ENCODE data around the gene ZNF444.
A peak's percentile ranks its signal among the peaks of the same experiment; 100 is the strongest.
"Not testable (repeated sequence)": the region's sequence is repeated elsewhere in the genome, so short reads cannot be mapped to it uniquely, and the experiment has no call there.

The ZNF444 gene

DNA sequence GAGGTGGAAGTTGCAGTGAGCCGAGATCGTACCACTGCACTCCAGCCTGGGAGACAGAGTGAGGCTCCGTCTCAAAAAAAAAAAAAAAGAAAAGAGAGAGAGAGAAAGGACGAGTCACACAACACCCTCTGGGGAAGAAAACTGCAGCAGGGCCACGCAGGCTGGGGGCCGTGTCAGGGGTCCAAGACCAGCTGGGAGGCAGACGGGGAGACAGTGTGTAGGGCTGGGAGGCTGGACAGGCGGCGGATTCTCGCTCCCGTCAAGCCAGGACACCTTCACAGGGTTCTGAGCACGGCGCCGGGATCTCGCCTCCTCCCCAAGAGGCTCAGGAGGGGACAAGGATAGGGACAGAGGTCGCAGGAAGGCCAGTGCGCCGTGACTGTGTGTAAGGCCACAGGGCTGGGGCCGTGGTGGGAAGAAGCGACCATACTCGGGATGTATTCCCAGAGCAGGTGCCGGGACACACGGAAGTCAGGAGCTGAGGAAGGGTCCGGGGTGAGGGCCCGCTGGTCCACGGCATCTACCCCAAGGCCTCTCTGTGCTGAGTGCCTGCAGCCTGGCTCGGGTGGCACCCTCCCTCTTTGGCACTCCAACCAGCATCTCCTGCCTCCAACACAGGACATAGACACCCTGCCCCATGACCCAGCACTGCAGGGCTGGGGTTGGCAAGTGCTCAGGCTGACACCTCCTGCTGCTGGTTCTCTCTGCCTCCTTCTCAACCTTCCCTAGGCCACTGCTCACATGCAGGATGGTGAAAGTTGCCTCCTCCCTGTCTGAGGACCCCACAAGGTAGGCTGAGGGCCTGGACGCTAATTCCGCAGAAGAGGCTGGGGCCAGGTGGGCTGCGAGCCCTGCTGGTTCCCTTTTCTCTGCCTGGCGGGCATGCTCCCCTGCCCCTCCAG is 41.2 kb upstream of the ZNF444 start:
- Histone ChIP-seq H3K9me3 (ENCODE audit: insufficient read depth, low read depth, low read length) (no peaks in the 10 kb centered on the region), H3K27me3 (ENCODE audit: insufficient read depth, low read length) (no peaks in the 10 kb centered on the region), H3K4me1 (ENCODE audit: insufficient read depth, low read length) (no peaks in the 10 kb centered on the region), H3K27ac (ENCODE audit: low read depth, low read length) (no peak overlapping the region), H3K4me3 (ENCODE audit: low read length) (no peak overlapping the region), H3K9ac (ENCODE audit: low read depth, low read length) (no peak overlapping the region), H3K36me3 (ENCODE audit: insufficient read depth, low read length) (peaks cover 57% of the 10 kb centered on the region)
- 93% methylated on average over 31 of the region's 31 CpGs for WGBS

DNA sequence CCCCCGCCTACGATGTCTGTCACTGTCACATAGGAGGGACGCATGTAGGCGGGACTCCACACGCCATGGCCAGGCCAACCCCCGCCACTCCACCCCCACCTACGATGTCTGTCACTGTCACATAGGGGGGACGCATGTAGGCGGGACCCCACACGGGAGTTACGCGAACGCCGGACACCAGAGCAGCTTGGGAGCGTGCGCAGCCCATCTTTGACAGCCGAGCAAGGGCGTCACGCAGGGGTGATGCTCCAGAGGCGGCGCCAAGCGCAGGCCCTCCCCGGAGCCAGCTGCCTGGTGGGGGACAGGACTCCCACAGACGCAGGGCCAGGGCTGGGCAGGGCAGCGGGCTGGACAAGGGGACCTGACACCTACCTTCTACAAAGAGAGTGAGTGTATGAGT is 40.0 kb upstream of the ZNF444 start:
- peaks cover 4% of the 10 kb centered on the region for H3K4me1 ChIP-seq (ENCODE audit: insufficient read depth, low read length)
- no peak overlapping the region for H3K27ac ChIP-seq (ENCODE audit: low read depth, low read length)
- H3K9me3 ChIP-seq (ENCODE audit: insufficient read depth, low read depth, low read length): no peaks in the 10 kb centered on the region
- WGBS: 89% methylated on average over 25 of the region's 25 CpGs
- peaks cover 47% of the 10 kb centered on the region for H3K36me3 ChIP-seq (ENCODE audit: insufficient read depth, low read length)
- no peak overlapping the region for H3K4me3 ChIP-seq (ENCODE audit: low read length)
- no peaks in the 10 kb centered on the region for H3K27me3 ChIP-seq (ENCODE audit: insufficient read depth, low read length)
- H3K9ac ChIP-seq (ENCODE audit: low read depth, low read length): no peak overlapping the region

DNA sequence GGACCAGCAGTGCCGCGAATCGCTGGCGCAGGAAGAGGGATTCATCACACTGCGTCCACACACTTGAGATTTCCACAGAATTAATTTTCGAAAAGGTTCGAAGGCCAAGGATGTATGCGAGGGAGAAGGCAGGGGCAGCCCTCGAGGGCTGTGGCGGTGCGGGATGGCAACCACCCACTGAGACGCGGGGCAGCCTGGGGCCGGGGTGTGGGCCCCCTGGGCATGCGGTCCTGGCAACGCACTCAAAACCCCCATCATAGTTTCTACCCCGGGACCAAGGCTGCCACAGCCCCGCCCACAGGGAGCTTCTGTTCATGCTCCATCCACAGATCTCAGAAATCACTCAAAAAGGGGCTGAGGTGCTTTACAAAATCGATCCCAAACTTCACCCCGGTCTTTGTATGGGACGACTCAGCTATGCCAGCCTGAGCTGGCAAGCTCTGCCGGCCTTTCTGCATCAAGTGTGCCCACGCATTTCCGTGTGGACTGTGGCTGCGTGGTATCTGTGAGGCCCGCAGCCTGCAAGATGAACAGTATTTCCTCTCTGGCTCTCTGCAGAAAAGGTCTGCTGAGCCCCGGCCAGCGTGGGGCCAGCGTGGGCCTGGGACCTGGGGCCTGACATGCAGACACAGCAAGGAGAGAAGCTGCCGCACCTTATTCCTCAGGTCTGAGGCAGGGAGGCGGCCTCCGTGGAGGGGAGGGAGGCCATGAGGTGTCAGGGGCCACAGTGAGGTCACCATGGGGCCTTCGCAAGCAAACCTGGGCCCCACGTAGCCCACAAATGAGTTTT is 39.1 kb upstream of the ZNF444 start:
- 95% methylated on average over 34 of the region's 34 CpGs for WGBS
- Histone ChIP-seq H3K9me3 (ENCODE audit: insufficient read depth, low read depth, low read length) (no peaks in the 10 kb centered on the region), H3K36me3 (ENCODE audit: insufficient read depth, low read length) (peaks cover 43% of the 10 kb centered on the region), H3K27me3 (ENCODE audit: insufficient read depth, low read length) (no peaks in the 10 kb centered on the region), H3K9ac (ENCODE audit: low read depth, low read length) (no peak overlapping the region), H3K27ac (ENCODE audit: low read depth, low read length) (no peak overlapping the region), H3K4me3 (ENCODE audit: low read length) (no peak overlapping the region), H3K4me1 (ENCODE audit: insufficient read depth, low read length) (peaks cover 4% of the 10 kb centered on the region)

DNA sequence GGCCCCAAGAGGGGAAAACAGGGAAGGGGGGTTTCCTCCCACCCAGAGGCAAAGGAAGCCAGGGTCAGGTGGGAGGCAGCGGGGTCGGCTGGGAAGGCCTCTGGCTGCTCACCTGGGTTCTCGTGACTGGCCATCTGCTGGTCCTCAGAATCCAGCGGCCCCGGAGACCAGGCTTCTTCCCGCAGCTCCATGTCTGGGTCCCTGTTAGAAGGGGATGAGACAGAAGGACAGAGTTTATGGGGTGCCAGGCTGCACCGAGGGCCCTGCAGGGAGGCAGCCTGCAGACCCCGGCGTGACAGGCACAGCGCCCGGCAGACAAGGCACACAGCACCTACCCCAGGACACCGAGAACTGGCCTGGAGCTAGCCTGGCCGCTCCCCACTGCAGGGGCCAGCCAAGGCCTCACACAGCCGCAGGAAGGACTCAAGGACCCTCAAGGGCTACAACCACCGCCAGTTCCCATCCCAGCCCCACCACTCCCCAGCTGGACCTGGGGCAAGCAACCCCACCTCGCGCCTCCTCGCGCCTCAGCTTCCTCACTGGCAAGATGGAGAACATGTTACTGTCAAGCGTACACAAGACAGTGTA is 38.0 kb upstream of the ZNF444 start:
- Histone ChIP-seq H3K9me3 (ENCODE audit: insufficient read depth, low read depth, low read length) (no peaks in the 10 kb centered on the region), H3K9ac (ENCODE audit: low read depth, low read length) (no peak overlapping the region), H3K27me3 (ENCODE audit: insufficient read depth, low read length) (no peaks in the 10 kb centered on the region), H3K4me3 (ENCODE audit: low read length) (no peak overlapping the region), H3K27ac (ENCODE audit: low read depth, low read length) (no peak overlapping the region), H3K4me1 (ENCODE audit: insufficient read depth, low read length) (peaks cover 4% of the 10 kb centered on the region), H3K36me3 (ENCODE audit: insufficient read depth, low read length) (peaks cover 36% of the 10 kb centered on the region)
- whole genome bisulfite sequencing: 94% methylated on average over 20 of the region's 20 CpGs

DNA sequence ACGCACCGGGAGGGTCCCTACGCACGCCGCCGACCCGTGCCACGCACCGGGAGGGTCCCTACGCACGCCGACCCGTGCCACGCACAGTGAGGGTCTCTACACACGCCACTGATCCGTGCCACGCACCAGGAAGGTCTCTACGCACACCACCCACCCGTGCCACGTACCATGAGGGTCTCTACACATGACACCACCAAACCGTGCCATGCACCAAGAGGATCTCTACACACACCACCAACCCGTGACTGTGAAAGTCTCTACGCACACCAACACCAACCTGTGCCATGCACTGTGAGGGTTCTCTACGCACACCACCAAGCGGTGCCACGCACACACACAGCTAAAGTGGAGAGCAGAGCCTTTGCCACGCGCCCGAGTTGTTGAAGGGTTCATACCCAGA is 36.7 kb upstream of the ZNF444 start:
- H3K9ac ChIP-seq (ENCODE audit: low read depth, low read length): no peak overlapping the region
- no peaks in the 10 kb centered on the region for H3K27me3 ChIP-seq (ENCODE audit: insufficient read depth, low read length)
- no peaks in the 10 kb centered on the region for H3K9me3 ChIP-seq (ENCODE audit: insufficient read depth, low read depth, low read length)
- no peak overlapping the region for H3K4me3 ChIP-seq (ENCODE audit: low read length)
- peaks cover 27% of the 10 kb centered on the region for H3K36me3 ChIP-seq (ENCODE audit: insufficient read depth, low read length)
- H3K4me1 ChIP-seq (ENCODE audit: insufficient read depth, low read length): peaks cover 15% of the 10 kb centered on the region
- 97% methylated on average over 29 of the region's 29 CpGs for WGBS
- H3K27ac ChIP-seq (ENCODE audit: low read depth, low read length): peak overlapping the region; percentile 30; the same call in 1 of the 2 replicates

DNA sequence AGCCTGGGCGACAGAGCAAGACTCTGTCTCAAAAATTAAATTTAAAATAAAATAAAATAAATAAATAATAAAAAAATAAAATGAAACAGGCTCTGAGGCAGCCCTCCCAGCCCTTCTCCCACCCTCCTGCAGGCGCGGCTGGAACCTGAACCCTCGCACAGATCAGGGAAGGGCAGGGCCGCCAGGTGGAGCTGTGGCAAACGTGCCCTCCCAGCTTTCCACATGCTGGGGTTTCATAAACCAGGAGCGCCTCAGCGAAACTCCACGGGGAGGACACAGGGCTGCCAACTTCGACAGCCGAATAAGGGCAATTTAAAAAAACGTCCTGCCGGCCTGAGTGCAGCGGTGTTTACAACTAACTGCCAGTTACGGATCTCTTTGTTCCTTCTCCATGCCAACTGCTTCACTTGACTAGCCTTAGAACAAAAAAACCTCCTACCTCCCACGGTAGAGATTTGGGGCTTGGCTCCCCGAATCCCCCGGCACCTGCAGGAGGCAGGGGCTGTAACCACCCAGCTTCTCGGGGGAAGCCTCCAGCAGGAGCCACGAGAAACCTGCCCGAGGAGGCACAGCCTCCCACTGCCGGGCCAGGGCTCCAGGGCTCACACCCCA is 35.9 kb upstream of the ZNF444 start:
- Histone ChIP-seq H3K4me1 (ENCODE audit: insufficient read depth, low read length) (peaks cover 17% of the 10 kb centered on the region), H3K9ac (ENCODE audit: low read depth, low read length) (no peak overlapping the region), H3K9me3 (ENCODE audit: insufficient read depth, low read depth, low read length) (no peaks in the 10 kb centered on the region), H3K27me3 (ENCODE audit: insufficient read depth, low read length) (no peaks in the 10 kb centered on the region), H3K36me3 (ENCODE audit: insufficient read depth, low read length) (peaks cover 21% of the 10 kb centered on the region), H3K4me3 (ENCODE audit: low read length) (no peak overlapping the region), H3K27ac (ENCODE audit: low read depth, low read length) (peak overlapping the region; percentile 85)
- 60% methylated on average over 21 of the region's 22 CpGs for WGBS

DNA sequence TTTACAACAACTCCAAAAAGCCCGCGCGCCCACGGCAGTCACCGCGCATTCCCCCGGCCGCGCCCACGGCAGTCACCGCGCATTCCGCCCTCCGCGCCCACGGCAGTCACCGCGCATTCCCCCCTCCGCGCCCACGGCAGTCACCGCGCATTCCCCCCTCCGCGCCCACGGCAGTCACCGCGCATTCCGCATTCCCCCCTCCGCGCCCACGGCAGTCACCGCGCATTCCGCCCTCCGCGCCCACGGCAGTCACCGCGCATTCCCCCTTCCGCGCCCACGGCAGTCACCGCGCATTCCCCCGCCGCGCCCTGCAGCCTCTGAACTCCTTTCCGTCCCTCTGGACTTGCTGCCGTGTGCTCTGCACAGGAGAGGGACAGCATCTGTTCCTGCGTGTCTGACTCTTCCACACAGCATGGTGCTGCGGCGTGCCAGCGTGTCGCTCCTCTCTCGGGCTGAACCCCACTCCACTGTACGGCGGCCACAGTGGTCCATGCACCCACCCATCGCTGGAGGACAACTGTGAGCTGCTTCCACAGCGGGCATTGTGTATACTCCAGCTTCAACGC is 35.2 kb upstream of the ZNF444 start:
- Histone ChIP-seq H3K36me3 (ENCODE audit: insufficient read depth, low read length) (peaks cover 18% of the 10 kb centered on the region), H3K27ac (ENCODE audit: low read depth, low read length) (peak overlapping the region; percentile 85; the same call in 1 of the 2 replicates), H3K4me1 (ENCODE audit: insufficient read depth, low read length) (peaks cover 24% of the 10 kb centered on the region)
- WGBS: 95% methylated on average over 61 of the region's 61 CpGs
- not testable (repeated sequence) for H3K9ac ChIP-seq (ENCODE audit: low read depth, low read length); H3K4me3 ChIP-seq (ENCODE audit: low read length); H3K9me3 ChIP-seq (ENCODE audit: insufficient read depth, low read depth, low read length); H3K27me3 ChIP-seq (ENCODE audit: insufficient read depth, low read length)

DNA sequence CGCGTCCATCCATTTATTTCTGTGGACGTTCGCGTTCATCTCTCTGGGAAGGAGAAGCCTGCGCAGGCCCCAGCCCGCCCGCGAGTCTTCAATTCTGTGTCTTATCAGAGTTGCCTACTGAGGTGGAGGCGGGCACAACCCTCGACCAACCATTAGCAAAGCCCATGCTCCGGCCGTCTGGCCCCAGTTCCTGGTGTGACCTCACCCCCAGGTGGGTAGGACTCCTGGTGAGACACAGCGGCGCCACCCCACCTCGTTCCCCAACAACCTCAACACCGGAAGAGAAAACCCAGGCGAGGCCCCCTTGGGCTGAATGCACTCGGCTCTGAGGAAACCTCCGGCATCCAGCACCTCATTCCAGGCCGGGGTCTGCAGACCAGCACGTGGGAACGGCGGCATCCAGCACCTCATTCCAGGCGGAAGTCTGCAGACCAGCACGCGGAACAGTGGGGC is 34.7 kb upstream of the ZNF444 start:
- Histone ChIP-seq H3K27me3 (ENCODE audit: insufficient read depth, low read length) (no peaks in the 10 kb centered on the region), H3K4me1 (ENCODE audit: insufficient read depth, low read length) (peaks cover 28% of the 10 kb centered on the region), H3K36me3 (ENCODE audit: insufficient read depth, low read length) (peaks cover 13% of the 10 kb centered on the region), H3K9me3 (ENCODE audit: insufficient read depth, low read depth, low read length) (no peaks in the 10 kb centered on the region), H3K9ac (ENCODE audit: low read depth, low read length) (no peak overlapping the region), H3K27ac (ENCODE audit: low read depth, low read length) (no peak overlapping the region), H3K4me3 (ENCODE audit: low read length) (no peak overlapping the region)
- 90% methylated on average over 27 of the region's 27 CpGs for WGBS

DNA sequence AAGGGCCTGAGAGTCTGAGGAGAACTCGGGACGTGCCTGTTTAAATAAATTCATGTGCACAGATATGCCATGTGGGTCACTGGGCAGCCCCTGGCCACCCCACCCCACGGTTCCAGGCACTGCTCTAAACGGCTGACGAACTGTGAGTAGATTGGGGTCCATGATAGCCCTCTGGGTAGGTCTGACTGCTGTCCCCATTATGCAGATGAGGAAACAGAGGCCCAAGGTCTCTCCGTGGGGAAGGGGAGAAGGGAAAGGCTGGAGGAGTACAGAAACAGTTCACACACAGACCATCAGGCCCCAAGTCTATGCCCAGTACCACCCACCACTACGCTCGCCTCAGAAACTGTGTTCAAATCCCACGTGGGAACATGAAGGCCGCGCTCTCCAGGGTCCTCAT is 34.1 kb upstream of the ZNF444 start:
- Histone ChIP-seq H3K9ac (ENCODE audit: low read depth, low read length) (no peak overlapping the region), H3K4me3 (ENCODE audit: low read length) (no peak overlapping the region), H3K27ac (ENCODE audit: low read depth, low read length) (no peak overlapping the region), H3K9me3 (ENCODE audit: insufficient read depth, low read depth, low read length) (no peaks in the 10 kb centered on the region), H3K27me3 (ENCODE audit: insufficient read depth, low read length) (no peaks in the 10 kb centered on the region), H3K36me3 (ENCODE audit: insufficient read depth, low read length) (peaks cover 8% of the 10 kb centered on the region; the same call in 1 of the 2 replicates), H3K4me1 (ENCODE audit: insufficient read depth, low read length) (peaks cover 34% of the 10 kb centered on the region)
- WGBS: 91% methylated on average over 10 of the region's 11 CpGs

DNA sequence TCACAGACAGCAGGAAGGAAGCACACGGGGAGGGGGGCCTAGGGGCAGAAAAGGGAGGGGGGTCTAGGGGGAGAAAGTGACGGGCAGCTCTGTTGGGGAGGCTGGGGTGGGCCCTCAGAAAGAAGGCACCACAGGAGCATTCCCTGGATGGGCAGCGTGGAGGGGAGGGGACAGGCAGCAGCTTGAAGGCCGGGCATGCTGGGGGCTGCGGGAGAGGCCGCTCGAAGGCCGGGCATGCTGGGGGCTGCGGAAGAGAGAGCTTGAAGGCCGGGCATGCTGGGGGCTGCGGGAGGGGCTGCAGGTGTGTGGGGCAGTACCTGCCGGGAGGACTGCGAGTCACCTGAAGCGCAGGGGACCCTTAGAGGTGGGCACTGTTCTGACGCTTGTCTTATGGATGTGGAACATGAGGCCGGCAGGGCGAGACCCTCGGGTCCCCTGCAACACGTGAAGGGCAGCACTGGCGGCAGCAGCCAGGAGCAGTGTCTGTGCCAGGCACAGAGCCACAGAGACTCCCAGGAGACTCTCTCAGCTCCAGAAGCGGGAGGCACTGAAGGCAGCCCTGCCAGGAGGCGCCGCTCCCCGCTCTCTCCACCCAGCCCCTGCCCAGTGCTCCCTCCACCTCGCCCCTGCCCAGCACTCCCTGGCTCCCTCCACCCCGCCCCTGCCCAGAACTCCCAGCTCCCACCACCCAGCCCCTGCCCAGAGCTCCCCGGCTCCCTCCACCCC is 33.3 kb upstream of the ZNF444 start:
- H3K4me1 ChIP-seq (ENCODE audit: insufficient read depth, low read length): peaks cover 38% of the 10 kb centered on the region
- no peaks in the 10 kb centered on the region for H3K9me3 ChIP-seq (ENCODE audit: insufficient read depth, low read depth, low read length)
- no peak overlapping the region for H3K4me3 ChIP-seq (ENCODE audit: low read length)
- no peak overlapping the region for H3K9ac ChIP-seq (ENCODE audit: low read depth, low read length)
- H3K27me3 ChIP-seq (ENCODE audit: insufficient read depth, low read length): no peaks in the 10 kb centered on the region
- H3K27ac ChIP-seq (ENCODE audit: low read depth, low read length): no peak overlapping the region
- WGBS: 80% methylated on average over 27 of the region's 27 CpGs
- H3K36me3 ChIP-seq (ENCODE audit: insufficient read depth, low read length): no peaks in the 10 kb centered on the region; the same call in 1 of the 2 replicates
